ENCODE measurements around the gene ZEB1. TPM values are rescaled to one million over a fixed set of nuclear protein-coding genes. Genes with fewer than 3 reads are reported as not detected.
"Not testable (repeated sequence)": the region's sequence is repeated elsewhere in the genome, so short reads cannot be mapped to it uniquely, and the experiment has no call there.

The ZEB1 gene
- polyA plus RNA-seq, 3 donors, result 2.9 to 77.8 (median 15.5) TPM

GRCh38 chr10:31399171-31399570 lies 80.2 kb downstream of the ZEB1 start:
- WGBS, 3 donors, result 90 to 98% (median 95%) methylated on average over 5 of the region's 5 CpGs
- no peak overlapping the region for H3K27ac ChIP-seq (ENCODE audit: low read depth, low read length)

GRCh38 chr10:31399631-31400030 lies 80.6 kb downstream of the ZEB1 start:
- no peak overlapping the region for H3K27ac ChIP-seq (ENCODE audit: low read depth, low read length)

- WGBS, 3 donors, result 32 to 85% (median 73%) methylated on average over 3 of the region's 3 CpGs
- H3K27ac ChIP-seq (ENCODE audit: low read depth, low read length), result no peak overlapping the region
These were observed 82.3 kb downstream of the ZEB1 start for GRCh38 chr10:31401287-31401686.

GRCh38 chr10:31404640-31405039 lies 85.6 kb downstream of the ZEB1 start:
- no peak overlapping the region for H3K27ac ChIP-seq (ENCODE audit: low read depth, low read length)

GRCh38 chr10:31405829-31406228 lies 86.8 kb downstream of the ZEB1 start:
- not testable (repeated sequence) for H3K27ac ChIP-seq (ENCODE audit: low read depth, low read length)
- WGBS, 3 donors, result 91 to 97% (median 96%) methylated on average over 1 to 3 of the region's 3 CpGs

GRCh38 chr10:31412397-31412796 lies 93.4 kb downstream of the ZEB1 start:
- WGBS, 3 donors, result 75 to 97% (median 95%) methylated on average over 2 of the region's 2 CpGs
- not testable (repeated sequence) for H3K27ac ChIP-seq (ENCODE audit: low read depth, low read length)

GRCh38 chr10:31413325-31413724 lies 94.3 kb downstream of the ZEB1 start:
- whole genome bisulfite sequencing, 3 donors, result 45 to 67% (median 56%) methylated on average over 1 of the region's 1 CpG
- H3K27ac ChIP-seq (ENCODE audit: low read depth, low read length), result no peak overlapping the region

- 93 to 95% (median 95%) methylated on average over 2 of the region's 2 CpGs for WGBS, 3 donors
- no peak overlapping the region for H3K27ac ChIP-seq (ENCODE audit: low read depth, low read length)
These were observed 99.5 kb downstream of the ZEB1 start for GRCh38 chr10:31418481-31418880.

- WGBS, 3 donors, result 79 to 87% (median 86%) methylated on average over 4 of the region's 4 CpGs
- no peak overlapping the region for H3K27ac ChIP-seq (ENCODE audit: low read depth, low read length)
These were observed 100.5 kb downstream of the ZEB1 start for GRCh38 chr10:31419394-31420063.

GRCh38 chr10:31421322-31421721 lies 102.3 kb downstream of the ZEB1 start:
- no peak overlapping the region for H3K27ac ChIP-seq (ENCODE audit: low read depth, low read length)
- 89 to 95% (median 91%) methylated on average over 1 of the region's 1 CpG for WGBS, 3 donors

GRCh38 chr10:31422634-31423033 lies 103.6 kb downstream of the ZEB1 start:
- WGBS, 3 donors, result 96 to 99% (median 97%) methylated on average over 2 of the region's 2 CpGs
- no peak overlapping the region for H3K27ac ChIP-seq (ENCODE audit: low read depth, low read length)

- WGBS, 3 donors, result 67 to 86% (median 79%) methylated on average over 1 of the region's 1 CpG
- no peak overlapping the region for H3K27ac ChIP-seq (ENCODE audit: low read depth, low read length)
These were observed 105.5 kb downstream of the ZEB1 start for GRCh38 chr10:31424473-31424872.

- H3K27ac ChIP-seq (ENCODE audit: low read depth, low read length), result no peak overlapping the region
- WGBS, 3 donors, result 64 to 74% (median 69%) methylated on average over 3 of the region's 3 CpGs
These were observed 107.4 kb downstream of the ZEB1 start for GRCh38 chr10:31426401-31426800.

GRCh38 chr10:31427334-31427733 lies 108.3 kb downstream of the ZEB1 start:
- 80 to 92% (median 87%) methylated on average over 10 of the region's 10 CpGs for WGBS, 3 donors
- H3K27ac ChIP-seq (ENCODE audit: low read depth, low read length), result not testable (repeated sequence)

- H3K27ac ChIP-seq (ENCODE audit: low read depth, low read length), result not testable (repeated sequence)
These were observed 109.5 kb downstream of the ZEB1 start for GRCh38 chr10:31428499-31428898.

GRCh38 chr10:31431021-31431420 lies 112.0 kb downstream of the ZEB1 start:
- H3K27ac ChIP-seq (ENCODE audit: low read depth, low read length), result no peak overlapping the region

- 85 to 94% (median 87%) methylated on average over 4 of the region's 4 CpGs for WGBS, 3 donors
- H3K27ac ChIP-seq (ENCODE audit: low read depth, low read length), result no peak overlapping the region
These were observed 118.9 kb downstream of the ZEB1 start for GRCh38 chr10:31437959-31438358.

GRCh38 chr10:31451766-31452165 lies 132.8 kb downstream of the ZEB1 start:
- no peak overlapping the region for H3K27ac ChIP-seq (ENCODE audit: low read depth, low read length)
- 64 to 87% (median 76%) methylated on average over 2 of the region's 2 CpGs for WGBS, 3 donors

GRCh38 chr10:31456468-31456867 lies 137.5 kb downstream of the ZEB1 start:
- no peak overlapping the region for H3K27ac ChIP-seq (ENCODE audit: low read depth, low read length)

GRCh38 chr10:31457858-31458257 lies 138.8 kb downstream of the ZEB1 start:
- no peak overlapping the region for H3K27ac ChIP-seq (ENCODE audit: low read depth, low read length)
- 84 to 97% (median 84%) methylated on average over 1 of the region's 1 CpG for WGBS, 3 donors

More at GRCh38 chr10:31456468-31456867, 137.5 kb downstream of the ZEB1 start:
- 57 to 80% (median 75%) methylated on average over 1 of the region's 1 CpG for WGBS, 3 donors

- H3K27ac ChIP-seq (ENCODE audit: low read depth, low read length), result no peak overlapping the region
These were observed 140.0 kb downstream of the ZEB1 start for GRCh38 chr10:31458974-31459373.

All from adipose tissue (tissue), 3 donors.